HL-60 (cell line): Measurements from ENCODE around the gene UBQLN2.
"Not testable (repeated sequence)": the region's sequence is repeated elsewhere in the genome, so short reads cannot be mapped to it uniquely, and the experiment has no call there.

Source experiments
- CTCF ChIP-seq: IDR thresholded peaks from one replicate; pipeline ENCODE4 v1.5.1; 2011; ENCODE audit warnings: low read length, control low read depth, inconsistent platforms; ENCODE audit not compliant: insufficient read depth
- GABPA ChIP-seq: IDR thresholded peaks from 2 replicates; pipeline ENCODE4 v1.6.1; 2012; ENCODE audit warnings: low read depth
- POLR2AphosphoS5 ChIP-seq: IDR thresholded peaks from 2 replicates; pipeline ENCODE4 v1.6.1; 2012; ENCODE audit warnings: low read depth
- SPI1 ChIP-seq: IDR thresholded peaks from 2 replicates; pipeline ENCODE4 v1.6.1; 2012; ENCODE audit warnings: low read depth, mild to moderate bottlenecking, borderline replicate concordance
- TF ChIP-seq, protein P1 (sequence below): IDR thresholded peaks from 2 replicates; pipeline ENCODE4 v1.6.1; 2012; ENCODE audit warnings: low read depth; ENCODE audit not compliant: insufficient replicate concordance

GRCh38 chrX:56529482-56530007, 33.9 kb upstream of the UBQLN2 start:
- not testable (repeated sequence) for TF ChIP-seq CTCF, POLR2AphosphoS5, GABPA, SPI1
- TF ChIP-seq, protein P1, sequence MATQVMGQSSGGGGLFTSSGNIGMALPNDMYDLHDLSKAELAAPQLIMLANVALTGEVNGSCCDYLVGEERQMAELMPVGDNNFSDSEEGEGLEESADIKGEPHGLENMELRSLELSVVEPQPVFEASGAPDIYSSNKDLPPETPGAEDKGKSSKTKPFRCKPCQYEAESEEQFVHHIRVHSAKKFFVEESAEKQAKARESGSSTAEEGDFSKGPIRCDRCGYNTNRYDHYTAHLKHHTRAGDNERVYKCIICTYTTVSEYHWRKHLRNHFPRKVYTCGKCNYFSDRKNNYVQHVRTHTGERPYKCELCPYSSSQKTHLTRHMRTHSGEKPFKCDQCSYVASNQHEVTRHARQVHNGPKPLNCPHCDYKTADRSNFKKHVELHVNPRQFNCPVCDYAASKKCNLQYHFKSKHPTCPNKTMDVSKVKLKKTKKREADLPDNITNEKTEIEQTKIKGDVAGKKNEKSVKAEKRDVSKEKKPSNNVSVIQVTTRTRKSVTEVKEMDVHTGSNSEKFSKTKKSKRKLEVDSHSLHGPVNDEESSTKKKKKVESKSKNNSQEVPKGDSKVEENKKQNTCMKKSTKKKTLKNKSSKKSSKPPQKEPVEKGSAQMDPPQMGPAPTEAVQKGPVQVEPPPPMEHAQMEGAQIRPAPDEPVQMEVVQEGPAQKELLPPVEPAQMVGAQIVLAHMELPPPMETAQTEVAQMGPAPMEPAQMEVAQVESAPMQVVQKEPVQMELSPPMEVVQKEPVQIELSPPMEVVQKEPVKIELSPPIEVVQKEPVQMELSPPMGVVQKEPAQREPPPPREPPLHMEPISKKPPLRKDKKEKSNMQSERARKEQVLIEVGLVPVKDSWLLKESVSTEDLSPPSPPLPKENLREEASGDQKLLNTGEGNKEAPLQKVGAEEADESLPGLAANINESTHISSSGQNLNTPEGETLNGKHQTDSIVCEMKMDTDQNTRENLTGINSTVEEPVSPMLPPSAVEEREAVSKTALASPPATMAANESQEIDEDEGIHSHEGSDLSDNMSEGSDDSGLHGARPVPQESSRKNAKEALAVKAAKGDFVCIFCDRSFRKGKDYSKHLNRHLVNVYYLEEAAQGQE: not testable (repeated sequence)
